ENCODE data around the gene IL4R. TPM values are rescaled to one million over a fixed set of nuclear protein-coding genes. Genes with fewer than 3 reads are reported as not detected.
"Not testable (repeated sequence)": the region's sequence is repeated elsewhere in the genome, so short reads cannot be mapped to it uniquely, and the experiment has no call there.

Gene IL4R
- total RNA-seq, 2 donors from 2014 or later = 213 to 224 TPM

DNA sequence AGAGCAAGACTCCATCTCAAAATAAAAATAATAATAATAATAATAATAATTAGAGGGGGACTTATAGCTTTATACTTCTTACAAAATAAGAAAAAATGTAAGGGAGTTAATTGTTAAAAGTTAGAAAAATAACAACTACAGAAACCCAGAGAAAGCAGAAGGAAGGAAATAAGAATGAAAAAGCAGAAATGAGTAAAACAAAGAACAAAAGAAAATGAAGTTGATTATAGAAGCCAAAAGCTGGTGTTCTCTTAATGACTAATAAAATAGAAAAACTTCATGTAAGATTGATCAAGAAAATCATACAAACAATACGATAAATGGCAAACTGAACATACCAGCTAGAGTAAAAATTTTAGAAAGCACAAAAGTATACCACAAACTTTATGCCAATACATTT lies 38.4 kb upstream of the IL4R start:
- Mint-ChIP-seq H3K36me3 (no peaks in the 10 kb centered on the region), H3K9me3 (no peaks in the 10 kb centered on the region), H3K27me3 (no peaks in the 10 kb centered on the region), H3K4me1 (ENCODE audit: low read depth in 2 of 2) (peaks cover 16 to 18% of the 10 kb centered on the region in 2 donors), H3K27ac (no peak overlapping the region), H3K4me3 (no peak overlapping the region)
- no peak for ATAC-seq
- no peak for DNase-seq (ENCODE audit: low spot score)

DNA sequence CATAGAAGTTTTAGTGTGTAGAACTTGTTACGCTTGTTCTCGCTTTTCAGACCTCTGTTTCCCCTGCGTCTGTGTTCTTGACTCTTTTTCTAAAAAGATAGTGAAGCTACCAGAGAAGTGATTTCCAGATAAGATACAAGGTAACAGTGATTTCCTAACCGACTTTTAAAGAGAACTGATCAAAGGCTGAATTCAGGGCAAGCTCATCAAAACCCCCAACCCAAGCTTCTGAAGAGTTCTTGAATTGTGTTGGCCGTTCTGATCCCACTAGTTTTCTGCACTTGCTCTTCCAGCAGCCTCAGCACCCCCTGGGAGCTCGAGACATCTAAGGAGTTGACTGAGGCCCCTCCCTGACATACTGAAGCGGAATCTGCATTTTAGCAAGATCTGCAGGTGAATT lies 32.5 kb upstream of the IL4R start:
- Mint-ChIP-seq H3K4me3 (no peak overlapping the region), H3K4me1 (ENCODE audit: low read depth in 2 of 2) (peaks cover 9 to 10% of the 10 kb centered on the region in 2 donors), H3K27ac (peak overlapping the region in 1 of 2 donors; percentile 80), H3K36me3 (no peaks in the 10 kb centered on the region), H3K9me3 (no peaks in the 10 kb centered on the region), H3K27me3 (peaks cover 0 to 9% of the 10 kb centered on the region in 2 donors)
- DNase-seq (ENCODE audit: low spot score) (no peak), ATAC-seq (no peak)

DNA sequence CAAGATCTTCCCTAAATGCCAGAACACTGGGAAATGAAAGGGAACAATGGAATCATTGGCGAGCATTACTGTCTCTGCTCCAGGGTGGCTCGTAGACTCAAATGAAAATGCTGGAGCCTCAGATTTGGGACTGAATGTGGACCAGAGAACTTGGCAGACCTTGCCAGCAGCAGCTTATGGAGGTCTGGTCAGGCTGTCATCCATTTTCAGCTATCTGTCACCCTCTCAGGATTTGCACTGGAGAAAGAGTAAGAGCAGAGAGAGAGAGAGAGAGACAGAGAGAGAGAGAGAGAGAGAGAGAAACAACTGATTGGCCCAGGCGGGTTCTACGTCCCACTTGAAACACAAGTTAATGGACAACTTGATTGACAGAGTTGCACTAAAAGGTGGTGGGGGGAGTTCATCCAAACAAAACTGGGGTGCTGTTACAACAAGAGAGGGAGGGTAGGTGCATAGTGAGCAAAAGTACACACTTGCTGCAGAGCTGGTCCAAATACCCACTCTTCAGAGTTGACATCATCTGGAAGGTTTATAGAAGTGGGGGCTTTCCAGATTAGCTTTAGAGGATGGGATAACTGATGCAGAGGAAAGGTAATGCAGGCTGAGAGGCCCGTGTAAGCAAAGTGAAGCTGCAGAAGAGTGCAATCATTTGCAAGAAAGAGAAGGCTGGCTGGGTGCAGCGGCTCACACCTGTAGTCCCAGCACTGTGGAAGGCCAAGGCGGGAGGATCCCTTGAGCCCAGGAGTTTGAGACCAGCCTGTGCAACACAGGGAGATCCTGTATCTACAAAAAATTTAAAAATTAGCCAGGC lies 28.7 kb upstream of the IL4R start:
- Mint-ChIP-seq H3K9me3 (no peaks in the 10 kb centered on the region), H3K4me3 (no peak overlapping the region), H3K27ac (peak overlapping the region in 1 of 2 donors; percentile 70), H3K36me3 (no peaks in the 10 kb centered on the region), H3K4me1 (ENCODE audit: low read depth in 2 of 2) (peaks cover 10 to 15% of the 10 kb centered on the region in 2 donors), H3K27me3 (peaks cover 0 to 13% of the 10 kb centered on the region in 2 donors)
- no peak for DNase-seq (ENCODE audit: low spot score)
- ATAC-seq = no peak

DNA sequence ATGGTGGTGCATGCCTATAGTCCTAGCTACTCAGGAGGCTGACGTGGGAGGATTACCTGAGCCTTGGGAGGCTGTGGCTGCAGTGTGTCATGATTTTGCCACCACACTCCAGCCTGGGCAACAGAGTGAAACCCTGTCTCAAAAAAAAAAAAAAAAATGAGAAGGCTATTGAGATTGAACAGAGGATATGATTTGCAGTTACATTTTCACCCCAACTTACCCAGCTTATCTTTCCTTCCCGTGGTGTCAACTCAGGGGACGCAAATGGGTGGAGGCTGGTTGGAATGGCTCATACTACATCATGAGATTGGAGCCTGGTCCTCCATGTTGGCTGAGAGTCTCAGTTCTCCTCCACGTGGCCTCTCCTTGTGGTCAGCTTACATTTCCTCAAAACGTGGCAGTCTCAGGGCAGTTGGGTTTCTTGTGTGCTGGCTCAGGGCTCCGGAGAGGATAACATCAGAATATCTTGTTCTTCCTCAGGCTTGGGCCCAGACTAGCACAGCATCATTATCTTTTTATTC lies 28.0 kb upstream of the IL4R start:
- Mint-ChIP-seq H3K27ac (peak overlapping the region in 1 of 2 donors; percentile 70), H3K4me3 (no peak overlapping the region), H3K9me3 (no peaks in the 10 kb centered on the region), H3K4me1 (ENCODE audit: low read depth in 2 of 2) (peaks cover 10 to 15% of the 10 kb centered on the region in 2 donors), H3K27me3 (peaks cover 0 to 13% of the 10 kb centered on the region in 2 donors), H3K36me3 (no peaks in the 10 kb centered on the region)
- no peak for ATAC-seq
- DNase-seq (ENCODE audit: low spot score) = no peak

DNA sequence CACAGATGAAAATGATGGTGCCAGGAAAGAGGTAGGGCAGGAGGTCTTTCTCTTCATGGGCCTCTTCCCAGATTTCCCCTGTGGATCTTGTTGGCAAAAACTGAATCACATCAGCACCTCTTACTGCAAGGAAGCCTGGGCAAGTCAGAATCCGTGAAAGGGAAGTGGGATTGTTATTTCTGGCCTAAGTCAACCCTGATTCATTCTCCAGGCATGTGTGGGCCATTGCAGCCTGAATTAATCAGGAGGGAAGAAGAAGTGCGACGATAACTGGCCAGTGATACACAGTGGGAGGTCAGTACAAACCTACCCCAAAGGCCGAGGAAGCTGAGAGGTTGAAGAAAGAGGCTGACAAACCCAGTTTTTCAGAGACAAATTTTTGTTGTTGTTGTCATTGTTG lies 27.3 kb upstream of the IL4R start:
- peaks cover 10 to 15% of the 10 kb centered on the region in 2 donors for H3K4me1 Mint-ChIP-seq (ENCODE audit: low read depth in 2 of 2)
- H3K9me3 Mint-ChIP-seq = no peaks in the 10 kb centered on the region
- no peaks in the 10 kb centered on the region for H3K36me3 Mint-ChIP-seq
- DNase-seq (ENCODE audit: low spot score) = no peak
- no peak overlapping the region for H3K4me3 Mint-ChIP-seq
- no peak for ATAC-seq
- H3K27ac Mint-ChIP-seq = no peak overlapping the region
- peaks cover 0 to 9% of the 10 kb centered on the region in 2 donors for H3K27me3 Mint-ChIP-seq

DNA sequence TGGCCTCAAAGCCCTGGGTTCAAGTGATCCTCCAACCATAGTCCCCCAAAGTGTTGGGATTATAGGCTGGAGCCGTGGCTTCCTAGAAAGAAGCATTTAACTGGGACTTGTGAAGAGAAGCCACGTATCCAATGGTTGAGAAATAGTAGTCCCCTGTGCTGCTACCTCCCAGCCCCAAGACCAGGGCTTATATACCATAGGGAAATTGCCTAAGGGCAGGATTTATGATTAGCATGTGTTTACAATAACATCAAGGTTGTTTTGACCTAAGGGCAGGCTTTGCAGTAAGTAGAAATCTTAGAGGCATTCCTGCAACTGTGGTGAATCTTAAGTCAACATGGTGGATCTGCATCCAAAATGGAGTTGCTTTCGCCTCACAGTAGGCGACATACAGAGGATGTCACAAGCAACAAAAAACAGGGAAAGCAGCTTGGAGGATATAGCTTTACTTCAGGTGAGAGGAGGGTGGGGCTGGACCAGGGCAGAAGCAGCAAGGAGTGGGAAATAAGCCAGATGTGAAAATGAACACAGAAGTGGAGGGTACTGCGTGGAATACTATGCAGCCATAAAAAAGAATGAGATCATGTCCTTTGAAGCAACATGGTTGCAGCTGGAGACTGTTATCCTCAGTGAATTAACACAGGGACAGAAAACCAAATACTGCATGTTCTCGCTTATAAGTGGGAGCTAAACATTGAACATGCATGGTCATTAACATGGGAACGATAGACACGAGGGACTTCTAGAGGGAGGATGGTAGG lies 26.5 kb upstream of the IL4R start:
- no peak overlapping the region for H3K4me3 Mint-ChIP-seq
- no peak for DNase-seq (ENCODE audit: low spot score)
- H3K4me1 Mint-ChIP-seq (ENCODE audit: low read depth in 2 of 2) = peaks cover 10 to 15% of the 10 kb centered on the region in 2 donors
- H3K36me3 Mint-ChIP-seq = no peaks in the 10 kb centered on the region
- no peaks in the 10 kb centered on the region for H3K9me3 Mint-ChIP-seq
- no peak for ATAC-seq
- peaks cover 0 to 6% of the 10 kb centered on the region in 2 donors for H3K27me3 Mint-ChIP-seq
- H3K27ac Mint-ChIP-seq = peak overlapping the region; percentile 10 to 44

DNA sequence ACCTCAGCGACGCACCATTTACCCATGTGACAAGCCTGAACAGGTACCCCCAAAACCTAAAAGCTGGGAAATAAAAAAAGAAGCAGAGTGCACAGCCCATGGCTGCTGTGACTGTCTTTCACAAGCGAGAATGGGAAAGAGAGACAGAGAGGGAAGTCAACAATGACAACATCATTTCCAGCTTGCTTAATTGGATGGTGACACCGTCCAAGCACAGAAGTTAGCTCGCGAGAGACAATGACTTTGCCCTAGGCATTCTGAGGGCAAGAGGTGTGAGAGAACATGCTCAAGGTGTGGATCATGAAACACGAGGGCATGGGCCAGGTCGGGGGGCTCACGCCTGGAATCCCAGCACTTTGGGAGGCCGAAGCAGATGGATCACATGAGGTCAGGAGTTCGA lies 25.9 kb upstream of the IL4R start:
- H3K9me3 Mint-ChIP-seq = no peaks in the 10 kb centered on the region
- H3K36me3 Mint-ChIP-seq = no peaks in the 10 kb centered on the region
- ATAC-seq (no peak), DNase-seq (ENCODE audit: low spot score) (no peak)
- peak overlapping the region; percentile 10 to 44 for H3K27ac Mint-ChIP-seq
- H3K4me3 Mint-ChIP-seq = no peak overlapping the region
- H3K4me1 Mint-ChIP-seq (ENCODE audit: low read depth in 2 of 2) = peaks cover 10 to 15% of the 10 kb centered on the region in 2 donors
- peaks cover 0 to 3% of the 10 kb centered on the region in 2 donors for H3K27me3 Mint-ChIP-seq

DNA sequence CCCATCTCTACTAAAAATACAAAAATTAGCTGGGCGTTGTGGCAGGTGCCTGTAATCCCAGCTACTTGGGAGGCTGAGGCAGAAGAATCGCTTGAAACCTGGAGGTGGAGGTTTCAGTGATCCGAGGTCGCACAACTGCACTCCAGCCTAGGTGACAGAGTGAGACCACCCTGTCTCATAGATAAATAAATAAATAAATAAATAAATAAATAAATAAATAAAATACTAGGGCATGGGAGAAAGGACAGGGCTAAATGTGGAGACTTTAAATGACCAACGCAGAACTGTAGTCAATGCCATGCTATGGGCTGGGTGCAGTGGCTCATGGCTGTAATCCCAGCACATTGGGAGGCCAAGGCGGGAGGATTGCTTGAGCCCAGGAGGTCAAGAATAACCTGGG lies 25.5 kb upstream of the IL4R start:
- H3K27me3 Mint-ChIP-seq; H3K36me3 Mint-ChIP-seq; H3K9me3 Mint-ChIP-seq; DNase-seq (ENCODE audit: low spot score); ATAC-seq; H3K4me3 Mint-ChIP-seq: not testable (repeated sequence)
- peak overlapping the region in 1 of 2 donors; percentile 4 for H3K27ac Mint-ChIP-seq
- H3K4me1 Mint-ChIP-seq (ENCODE audit: low read depth in 2 of 2) = peaks cover 10 to 15% of the 10 kb centered on the region in 2 donors

DNA sequence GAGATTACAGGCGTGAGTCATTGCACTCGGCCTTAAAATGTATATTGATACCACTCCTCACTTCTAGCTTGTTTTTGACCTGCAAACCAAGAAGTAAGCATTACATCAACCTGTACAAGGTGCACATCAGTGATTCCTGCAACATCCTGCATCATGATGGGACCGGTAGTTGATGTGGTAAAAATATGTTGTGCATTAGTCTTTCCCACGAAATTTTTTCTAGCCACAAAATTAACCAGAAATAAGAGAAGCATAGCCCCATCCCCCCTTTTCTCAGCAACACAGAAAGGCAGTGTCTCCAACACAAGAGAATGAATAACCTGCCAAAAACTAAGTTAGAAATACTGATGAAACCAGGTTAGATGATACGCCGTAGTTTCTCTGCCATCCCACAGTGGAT lies 24.1 kb upstream of the IL4R start:
- no peaks in the 10 kb centered on the region for H3K36me3 Mint-ChIP-seq
- DNase-seq (ENCODE audit: low spot score) (no peak), ATAC-seq (no peak)
- H3K27ac Mint-ChIP-seq = no peak overlapping the region
- H3K27me3 Mint-ChIP-seq = peaks cover 0 to 3% of the 10 kb centered on the region in 2 donors
- H3K4me3 Mint-ChIP-seq = no peak overlapping the region
- peaks cover 6 to 14% of the 10 kb centered on the region in 2 donors for H3K4me1 Mint-ChIP-seq (ENCODE audit: low read depth in 2 of 2)
- H3K9me3 Mint-ChIP-seq = no peaks in the 10 kb centered on the region

DNA sequence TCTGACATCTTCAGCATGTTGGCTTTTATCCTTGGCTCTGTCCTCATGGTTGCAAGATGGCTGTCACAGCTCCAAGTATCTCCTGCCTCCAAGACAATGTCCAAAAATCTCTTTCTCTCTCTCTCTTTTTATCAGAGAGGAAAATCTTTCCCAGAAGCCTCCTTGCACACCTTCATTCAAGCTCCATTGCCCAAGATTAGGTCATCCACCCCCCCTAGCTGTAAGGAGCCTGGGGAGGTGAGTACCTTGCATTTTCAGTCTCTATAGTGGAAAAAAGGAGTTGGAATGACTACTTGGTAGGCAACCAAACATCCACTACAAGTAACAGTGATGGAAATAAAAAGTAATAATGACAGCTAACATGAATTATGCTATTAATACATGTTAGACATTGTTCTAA lies 23.2 kb upstream of the IL4R start:
- no peak for DNase-seq (ENCODE audit: low spot score)
- Mint-ChIP-seq H3K4me1 (ENCODE audit: low read depth in 2 of 2) (peaks cover 5 to 11% of the 10 kb centered on the region in 2 donors), H3K4me3 (no peak overlapping the region), H3K27me3 (peaks cover 0 to 3% of the 10 kb centered on the region in 2 donors), H3K27ac (no peak overlapping the region), H3K36me3 (no peaks in the 10 kb centered on the region), H3K9me3 (no peaks in the 10 kb centered on the region)
- ATAC-seq = no peak

DNA sequence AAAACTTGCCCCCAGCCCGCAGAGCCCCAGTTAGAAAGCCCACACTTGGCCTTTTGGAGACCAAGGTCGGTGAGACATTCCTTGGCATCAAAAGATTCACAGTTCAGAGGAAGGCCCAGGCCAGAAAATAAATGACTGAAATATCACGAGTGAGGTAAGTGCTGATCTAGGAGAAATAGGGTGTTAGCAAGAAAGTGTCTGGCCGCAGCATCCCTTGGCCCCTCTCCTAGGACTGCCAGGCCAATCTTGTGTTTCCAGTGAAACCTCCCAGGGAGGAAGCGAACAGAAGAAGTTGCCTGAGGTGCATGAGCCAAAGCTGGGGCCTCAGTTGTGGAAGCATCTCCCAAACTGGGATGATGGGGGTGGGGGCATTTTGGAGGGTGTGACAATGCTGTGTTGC lies 22.7 kb upstream of the IL4R start:
- H3K9me3 Mint-ChIP-seq = no peaks in the 10 kb centered on the region
- H3K4me1 Mint-ChIP-seq (ENCODE audit: low read depth in 2 of 2) = peaks cover 10 to 17% of the 10 kb centered on the region in 2 donors
- no peak for DNase-seq (ENCODE audit: low spot score)
- H3K27ac Mint-ChIP-seq = no peak overlapping the region
- H3K27me3 Mint-ChIP-seq = peaks cover 0 to 3% of the 10 kb centered on the region in 2 donors
- ATAC-seq = no peak
- no peak overlapping the region for H3K4me3 Mint-ChIP-seq
- H3K36me3 Mint-ChIP-seq = no peaks in the 10 kb centered on the region

DNA sequence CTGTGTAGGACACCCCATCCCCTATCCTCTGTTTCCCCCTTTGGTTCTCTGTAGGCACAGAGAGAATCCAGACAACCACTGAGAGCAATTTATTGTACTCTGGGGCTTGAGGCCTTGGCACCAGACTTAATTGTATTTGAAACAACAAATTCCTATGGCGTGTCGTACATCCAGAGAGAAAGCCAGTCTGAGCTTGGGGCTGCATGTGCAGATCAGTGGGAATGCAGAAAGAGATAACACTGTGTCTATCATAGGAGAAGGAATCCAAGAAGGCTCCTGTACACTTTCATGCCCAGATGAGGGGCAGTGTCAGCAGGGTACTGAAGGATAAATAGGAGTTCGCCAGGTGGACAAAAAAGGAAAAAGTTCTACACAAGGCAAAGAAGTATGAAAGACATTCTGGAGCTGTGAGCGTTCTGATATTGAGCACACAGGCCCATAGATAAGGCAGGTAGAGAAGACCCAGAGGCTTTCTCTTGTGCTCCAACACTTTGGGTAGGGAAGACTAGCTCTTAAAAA lies 22.0 kb upstream of the IL4R start:
- peaks cover 0 to 3% of the 10 kb centered on the region in 2 donors for H3K27me3 Mint-ChIP-seq
- no peak for DNase-seq (ENCODE audit: low spot score)
- H3K36me3 Mint-ChIP-seq = no peaks in the 10 kb centered on the region
- no peaks in the 10 kb centered on the region for H3K9me3 Mint-ChIP-seq
- no peak for ATAC-seq
- H3K27ac Mint-ChIP-seq = peak overlapping the region in 1 of 2 donors; percentile 49
- no peak overlapping the region for H3K4me3 Mint-ChIP-seq
- peaks cover 13 to 19% of the 10 kb centered on the region in 2 donors for H3K4me1 Mint-ChIP-seq (ENCODE audit: low read depth in 2 of 2)

DNA sequence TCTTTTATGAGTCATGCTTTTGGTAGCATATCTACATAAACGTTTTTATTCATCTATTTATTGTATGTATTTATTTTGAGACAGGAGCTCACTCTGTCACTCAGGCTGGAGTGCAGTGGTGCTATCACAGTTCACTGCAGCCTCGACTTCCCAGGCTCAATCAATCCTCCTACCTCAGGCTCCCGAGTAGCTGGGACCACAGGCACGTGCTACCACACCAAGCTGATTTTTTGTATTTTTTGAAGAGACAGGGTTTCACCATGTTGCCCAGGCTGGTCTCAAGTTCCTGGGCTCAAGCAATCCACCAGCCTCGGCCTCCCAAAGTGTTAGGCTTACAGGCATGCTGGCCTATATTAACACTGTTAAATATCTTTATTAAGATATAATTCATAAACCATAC lies 20.4 kb upstream of the IL4R start:
- Mint-ChIP-seq H3K36me3 (no peaks in the 10 kb centered on the region), H3K9me3 (no peaks in the 10 kb centered on the region)

DNA sequence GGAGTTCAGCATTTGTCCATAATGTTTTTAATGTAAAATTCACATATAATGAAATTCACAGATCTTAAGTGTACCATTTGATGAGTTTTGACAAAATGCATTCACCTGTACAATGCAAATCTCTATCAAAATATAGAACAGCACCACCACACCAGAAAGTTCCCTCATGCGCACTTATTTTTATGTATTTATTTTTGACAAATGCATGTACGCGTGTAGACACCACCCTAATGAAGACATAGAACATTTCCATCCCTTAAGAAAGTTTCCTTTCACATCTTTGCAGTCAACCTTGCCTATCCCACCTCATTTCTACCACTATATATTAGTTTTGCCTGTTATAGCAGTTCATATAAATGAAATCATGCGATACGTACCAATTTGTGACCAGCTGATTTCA lies 15.6 kb upstream of the IL4R start:
- peaks cover 16 to 18% of the 10 kb centered on the region in 2 donors for H3K4me1 Mint-ChIP-seq (ENCODE audit: low read depth in 2 of 2)
- no peaks in the 10 kb centered on the region for H3K27me3 Mint-ChIP-seq

More for the DNA sequence above, 20.4 kb upstream of the IL4R start:
- Mint-ChIP-seq H3K27ac (no peak overlapping the region), H3K4me3 (no peak overlapping the region), H3K27me3 (peaks cover 0 to 3% of the 10 kb centered on the region in 2 donors), H3K4me1 (ENCODE audit: low read depth in 2 of 2) (peaks cover 13% of the 10 kb centered on the region in 2 donors)
- ATAC-seq (no peak), DNase-seq (ENCODE audit: low spot score) (no peak)

More for the DNA sequence above, 15.6 kb upstream of the IL4R start:
- Mint-ChIP-seq H3K4me3 (no peak overlapping the region), H3K27ac (no peak overlapping the region), H3K36me3 (no peaks in the 10 kb centered on the region), H3K9me3 (no peaks in the 10 kb centered on the region)
- DNase-seq (ENCODE audit: low spot score) = no peak
- no peak for ATAC-seq
